GM19438 (cell line): ENCODE results near the gene TIAM1.

Source experiments
- ATAC-seq: cut with Tn5 transposase; IDR thresholded peaks from one replicate; pipeline ENCODE4 v1.9.1; 2021; ENCODE audit warnings: low read depth; ENCODE audit not compliant: unreplicated experiment

The TIAM1 gene

DNA sequence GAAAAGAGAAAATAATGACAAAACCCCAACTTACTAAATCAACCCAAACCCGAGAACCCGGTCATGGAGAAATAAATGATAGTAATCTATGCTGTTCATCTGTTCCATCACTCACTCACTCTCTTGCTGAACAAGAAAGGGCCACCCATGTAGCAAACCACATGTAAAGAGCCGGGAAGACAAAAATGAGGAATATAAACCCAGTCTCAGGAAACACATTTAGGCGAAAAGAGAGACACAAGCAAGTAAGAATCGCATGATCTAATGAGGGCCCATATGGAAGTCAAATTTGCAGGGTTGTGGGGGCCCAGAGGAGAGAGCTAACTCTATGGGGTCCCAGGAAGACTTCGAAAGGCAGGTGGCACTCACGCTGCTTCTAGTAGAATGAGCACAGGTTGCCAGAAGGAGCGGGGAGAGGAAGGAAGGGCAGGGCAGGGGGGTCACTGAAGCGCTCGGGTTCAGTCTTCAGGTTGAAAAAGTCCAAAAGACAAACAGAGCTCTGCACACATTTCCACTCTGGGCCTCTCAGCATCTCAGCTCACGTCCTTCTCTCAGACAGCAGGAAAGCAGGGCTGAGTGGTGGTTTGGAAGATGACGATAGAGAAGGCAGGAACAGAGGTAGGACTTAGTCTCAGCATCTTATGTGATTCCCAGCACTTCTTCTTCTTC is 162.8 kb downstream of the TIAM1 start:
- ATAC-seq = no peak

DNA sequence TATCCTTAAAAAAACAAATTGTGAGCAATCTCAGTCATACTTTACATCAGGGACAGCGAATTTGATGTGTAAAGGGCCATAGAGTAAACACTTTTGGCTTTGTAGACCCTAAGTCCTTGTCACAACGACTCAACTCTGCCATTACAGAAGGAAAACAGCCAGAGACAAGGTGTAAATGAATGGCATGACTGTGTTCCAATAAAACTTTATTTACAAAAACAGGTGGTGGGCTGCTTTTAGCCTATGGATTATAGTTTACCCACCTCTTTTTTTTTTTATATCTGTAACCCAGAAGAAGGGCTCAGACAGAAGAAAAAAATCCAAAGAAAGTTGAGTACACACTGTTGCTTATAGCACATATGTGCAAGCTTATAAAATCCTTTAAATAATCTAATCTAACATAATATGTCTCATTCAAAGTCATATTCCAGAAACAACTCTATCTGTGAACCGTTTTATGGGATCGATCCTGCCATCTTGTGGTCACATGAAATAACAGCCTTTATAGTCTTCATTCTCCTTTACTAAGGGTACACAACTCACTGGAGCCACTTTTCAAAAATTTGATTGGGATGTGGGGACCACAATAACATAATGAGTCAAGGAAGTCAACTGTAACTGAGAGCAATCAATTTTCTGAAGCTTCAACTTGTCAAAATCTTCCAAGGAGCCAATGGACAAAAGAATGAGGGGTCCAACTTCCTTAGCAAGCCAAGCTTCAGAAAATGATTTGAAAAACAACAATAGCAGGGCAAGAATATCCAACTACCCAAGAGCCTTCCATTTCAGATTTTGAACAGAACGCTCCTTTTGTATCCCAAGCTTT is 163.6 kb downstream of the TIAM1 start:
- ATAC-seq = no peak

DNA sequence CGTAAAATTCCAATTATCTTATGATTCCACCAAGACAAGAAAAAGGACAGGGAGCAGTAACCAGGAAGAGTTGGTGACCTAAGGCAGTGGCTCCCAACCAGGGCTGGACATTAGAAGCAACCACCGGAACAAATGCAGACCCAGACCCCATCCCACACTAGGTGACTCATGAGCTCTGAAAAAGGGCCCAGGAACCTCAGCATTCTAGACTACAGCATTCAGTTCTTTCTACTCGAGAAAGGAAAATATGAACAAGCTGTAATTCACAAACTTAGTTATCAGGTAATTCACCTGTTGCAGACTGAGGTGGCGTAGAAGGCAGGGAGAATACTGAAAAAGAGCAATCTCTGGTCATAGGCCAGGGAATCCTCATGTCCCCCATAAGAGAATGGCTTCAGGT is 167.3 kb downstream of the TIAM1 start:
- ATAC-seq = no peak

DNA sequence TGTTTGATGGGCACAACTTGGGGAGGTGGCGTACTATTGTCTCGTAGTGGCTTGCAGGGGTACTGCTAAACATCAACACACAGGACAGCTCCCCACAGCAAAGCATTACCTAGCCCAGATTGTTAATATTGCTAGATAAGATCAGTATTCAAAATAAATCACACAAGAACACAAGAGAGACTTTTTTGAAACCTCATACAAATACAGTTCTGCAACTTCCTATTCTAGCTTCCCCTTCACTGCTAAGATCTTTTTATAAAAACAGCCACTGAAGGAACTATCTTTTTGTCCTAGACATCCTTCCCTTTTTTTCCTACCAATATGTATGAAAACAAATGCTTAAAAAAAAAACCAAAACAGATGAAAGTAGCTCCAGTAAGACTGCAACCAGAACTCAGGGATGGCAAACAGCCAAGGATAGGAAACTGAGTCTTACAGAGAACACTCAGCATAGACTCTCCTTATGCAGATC is 167.9 kb downstream of the TIAM1 start:
- no peak for ATAC-seq

DNA sequence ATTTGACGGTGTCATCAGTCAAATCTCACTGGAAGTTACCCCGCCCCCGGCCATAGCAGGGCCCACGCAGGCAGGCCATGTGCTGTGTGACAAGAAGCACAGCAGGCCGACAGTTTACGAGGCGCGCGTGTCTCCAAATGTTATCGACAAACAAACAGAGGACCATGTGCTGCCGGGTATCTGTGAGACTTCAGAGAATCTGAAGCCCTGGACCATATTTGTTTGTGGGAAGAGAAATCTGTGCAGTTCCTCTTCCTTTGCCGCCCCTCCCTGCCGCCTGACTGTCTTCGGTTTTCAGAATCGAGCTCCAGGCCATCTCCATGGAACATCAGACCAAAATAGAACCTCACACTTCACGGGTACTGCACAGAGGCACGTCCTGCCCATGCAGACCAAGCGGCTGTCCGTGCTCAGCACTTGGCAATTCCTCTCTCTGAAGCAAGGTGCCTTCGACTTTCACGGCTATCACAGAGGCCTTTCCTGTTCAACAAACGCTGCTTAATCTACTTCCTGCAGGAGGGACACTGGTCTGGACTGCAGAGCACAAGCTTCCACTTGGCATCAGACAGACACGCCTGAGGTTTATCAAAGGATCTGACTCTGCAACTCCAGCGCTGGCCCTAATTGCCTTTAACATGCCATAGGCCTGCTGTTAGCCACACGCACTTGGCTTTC is 170.0 kb downstream of the TIAM1 start:
- ATAC-seq = no peak

DNA sequence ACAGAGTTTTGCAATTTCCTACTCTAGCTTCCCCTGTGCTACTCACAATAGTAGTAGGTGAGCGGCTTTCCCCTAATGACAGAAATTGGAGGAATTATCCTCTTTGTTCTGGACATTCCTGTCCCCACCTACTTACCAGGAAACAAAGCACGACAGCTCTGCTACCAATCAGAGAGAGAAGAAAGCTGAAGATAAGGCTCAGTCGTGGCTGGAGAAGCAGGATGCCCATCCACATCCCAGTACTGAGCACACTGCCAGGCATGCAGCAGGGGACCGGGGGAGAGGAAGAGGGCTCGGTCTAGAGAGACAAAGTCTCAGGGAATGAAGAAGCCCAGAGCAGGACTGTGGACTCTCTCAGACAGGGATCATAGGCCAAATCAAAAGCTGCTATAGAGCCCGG is 171.7 kb downstream of the TIAM1 start:
- ATAC-seq = no peak

DNA sequence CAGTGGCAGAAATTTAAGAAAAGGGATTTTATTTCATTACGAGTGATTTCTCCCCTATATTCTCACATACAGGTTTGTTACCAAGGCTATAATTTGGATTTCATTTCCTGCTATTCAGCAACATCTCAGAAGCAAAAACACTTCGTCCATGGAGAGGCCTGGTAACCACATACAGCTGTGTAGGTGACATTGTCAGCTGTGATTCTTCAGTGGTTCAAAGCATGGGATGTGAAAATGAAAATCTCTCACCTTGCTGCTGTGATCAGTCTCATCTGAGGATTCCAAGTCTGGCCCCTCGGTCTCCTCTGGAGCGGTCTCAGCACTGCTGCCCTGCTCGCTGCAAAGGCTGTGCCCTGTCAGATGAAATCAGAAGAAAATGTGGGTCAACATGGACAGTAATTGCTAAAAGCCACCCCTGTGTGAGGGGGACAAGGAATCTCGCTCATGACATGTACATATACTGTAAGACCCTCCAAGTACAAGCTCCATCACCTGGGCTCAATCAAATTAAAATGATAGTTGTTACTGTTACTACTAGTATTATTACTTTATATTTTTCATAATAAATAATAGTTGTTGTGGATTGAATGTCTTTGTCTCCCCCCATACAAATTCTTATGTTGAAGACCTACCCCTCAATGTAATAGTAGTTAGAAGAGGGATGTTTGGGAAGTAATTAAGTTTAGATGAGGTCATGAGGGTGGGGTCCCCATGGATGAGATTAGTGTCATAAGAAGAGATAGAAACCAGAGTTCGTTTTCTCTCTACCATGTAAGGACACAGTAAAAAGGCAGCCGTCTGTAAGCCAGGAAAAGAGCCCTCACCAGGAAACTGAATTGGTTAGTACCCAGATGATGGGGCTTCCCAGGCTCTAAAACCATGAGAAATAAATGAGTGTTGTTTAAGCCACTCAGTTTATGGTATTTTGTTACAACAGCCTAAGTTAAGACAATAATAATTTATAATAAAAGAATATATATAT is 179.1 kb downstream of the TIAM1 start:
- ATAC-seq = no peak

DNA sequence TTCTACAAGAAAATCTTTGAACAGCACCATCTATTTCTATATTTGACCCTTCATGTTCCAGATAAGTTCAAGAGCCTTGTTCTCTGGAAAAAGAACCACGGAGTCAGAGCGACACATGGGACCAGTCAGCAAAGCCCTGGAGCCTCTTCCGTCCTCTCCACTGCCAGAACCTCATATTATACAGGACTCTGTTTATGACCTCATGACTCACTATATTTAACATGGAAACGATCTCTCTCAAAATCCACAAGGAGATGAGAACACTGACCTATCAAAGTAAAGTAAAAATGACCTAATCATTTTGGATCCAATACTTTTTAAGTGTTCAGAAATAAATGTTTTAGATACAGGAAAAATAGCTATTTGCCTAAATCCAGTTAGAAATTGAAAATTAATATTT is 181.2 kb downstream of the TIAM1 start:
- no peak for ATAC-seq

DNA sequence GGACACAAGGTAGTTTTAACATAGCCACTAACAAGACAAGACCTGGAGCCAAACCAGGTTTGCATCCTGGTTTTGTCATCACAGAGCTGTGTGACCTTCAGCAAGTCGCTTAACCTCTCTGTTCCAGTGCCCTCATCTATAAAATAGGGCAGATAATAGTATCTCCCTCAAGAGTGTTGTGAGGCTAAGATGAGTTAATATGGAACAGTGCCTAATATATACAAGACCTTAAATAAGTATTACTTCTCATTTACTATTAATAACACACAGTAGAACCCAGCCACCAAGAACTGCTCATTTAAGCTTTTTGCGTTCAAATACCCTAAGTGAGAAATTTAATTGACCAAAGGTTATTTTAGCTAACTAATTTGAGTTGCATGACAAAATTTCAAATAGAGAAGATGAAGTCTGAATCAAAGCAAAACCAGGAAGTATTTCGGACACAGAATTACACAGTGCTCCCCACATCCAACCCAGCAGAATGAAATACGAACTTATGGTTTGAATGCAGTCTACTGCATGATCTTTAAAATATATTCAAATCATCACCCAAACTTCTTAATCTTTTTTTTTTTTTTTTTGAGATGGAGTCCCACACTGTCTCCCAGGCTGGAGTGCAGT is 181.9 kb downstream of the TIAM1 start:
- ATAC-seq = no peak

DNA sequence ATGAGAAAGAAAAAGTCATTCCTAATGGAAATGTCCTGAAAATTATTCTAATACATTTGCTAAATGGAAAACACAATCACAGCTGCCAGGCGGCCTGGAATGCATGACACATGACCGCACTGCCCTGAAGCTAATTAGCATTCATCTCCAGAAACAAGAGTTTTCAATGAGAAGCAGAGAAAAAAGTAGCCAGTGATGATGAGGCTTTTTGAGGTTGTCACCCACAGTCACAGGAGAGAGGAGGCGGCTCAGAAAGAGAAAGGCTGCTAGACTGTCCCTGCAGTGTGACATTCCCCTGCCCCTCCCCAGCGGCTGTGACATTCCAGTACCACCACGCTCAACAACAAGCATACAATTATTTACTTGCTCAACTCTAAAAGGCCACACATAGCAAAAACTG is 182.9 kb downstream of the TIAM1 start:
- ATAC-seq = no peak

DNA sequence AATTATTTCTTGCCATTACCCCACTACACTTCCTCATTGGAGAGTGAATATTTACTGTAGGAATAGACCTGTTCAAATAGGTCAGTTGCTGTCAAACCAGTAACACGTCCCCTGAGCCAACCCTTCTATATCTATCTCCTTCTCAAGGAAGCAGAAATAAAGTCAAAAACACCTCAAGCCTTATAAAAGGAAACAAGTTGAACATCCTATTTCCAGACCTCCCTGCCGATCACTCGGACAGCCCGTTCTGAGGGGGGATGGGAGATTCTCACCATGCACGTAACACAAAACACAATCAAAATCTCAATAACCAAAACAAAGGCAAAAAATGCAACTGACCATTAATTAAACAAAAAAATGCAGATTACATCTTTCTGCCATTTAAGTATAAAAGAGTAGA is 184.3 kb downstream of the TIAM1 start:
- no peak for ATAC-seq

DNA sequence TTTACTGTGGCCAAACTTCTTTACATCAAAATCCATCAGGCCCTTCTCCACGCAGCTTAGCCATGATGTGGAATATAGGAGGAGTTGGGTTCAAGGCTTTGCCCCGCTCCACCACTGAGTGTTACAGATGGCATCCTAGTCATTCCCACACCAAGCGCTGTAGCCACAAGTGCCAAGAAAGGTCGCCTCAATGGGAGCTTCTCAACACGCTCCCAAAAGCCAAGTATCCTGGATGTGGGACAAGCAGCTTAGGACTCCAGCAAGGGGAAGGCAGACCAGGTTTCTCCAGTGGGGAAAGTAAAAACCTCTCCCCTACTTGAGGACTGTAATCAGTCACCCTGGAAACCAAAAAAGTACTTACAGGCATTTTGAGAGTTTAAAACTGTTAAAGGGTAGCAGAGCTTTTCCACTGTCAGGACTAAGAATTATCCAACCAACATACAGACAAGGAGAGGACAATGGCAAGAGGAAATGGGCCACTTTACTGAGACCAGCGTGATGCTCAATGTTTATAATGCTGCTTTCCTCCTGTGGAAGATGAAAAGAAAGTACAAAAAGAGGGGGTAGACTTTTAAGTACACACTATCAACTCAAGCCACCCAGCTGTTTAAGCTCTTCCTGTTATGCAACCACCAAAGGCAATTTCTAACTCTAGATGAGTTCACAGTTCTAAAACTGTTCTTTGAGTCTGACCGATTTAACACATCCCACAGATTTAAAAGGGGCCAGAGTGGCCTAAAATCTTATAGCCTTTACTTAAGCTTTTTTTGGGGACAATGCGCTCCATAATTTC is 185.1 kb downstream of the TIAM1 start:
- ATAC-seq = no peak

DNA sequence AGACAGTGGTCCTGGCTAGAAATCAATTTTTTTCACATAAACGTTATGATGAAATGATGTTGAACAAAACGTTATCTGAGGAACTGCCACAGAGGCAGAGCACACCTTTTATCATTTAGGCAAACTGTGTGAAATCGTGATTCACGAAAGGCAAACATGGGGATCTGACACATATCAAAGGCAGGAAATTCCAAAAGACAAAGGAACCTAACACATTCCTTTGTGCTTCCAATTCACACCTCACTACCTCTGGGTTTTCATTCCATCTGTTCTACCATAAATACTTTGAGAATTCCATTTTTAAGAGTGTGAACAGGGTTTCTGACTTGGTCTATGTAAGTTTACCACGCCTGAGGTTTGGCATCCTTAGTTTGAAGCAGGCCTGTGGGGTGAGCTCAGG is 186.3 kb downstream of the TIAM1 start:
- no peak for ATAC-seq

DNA sequence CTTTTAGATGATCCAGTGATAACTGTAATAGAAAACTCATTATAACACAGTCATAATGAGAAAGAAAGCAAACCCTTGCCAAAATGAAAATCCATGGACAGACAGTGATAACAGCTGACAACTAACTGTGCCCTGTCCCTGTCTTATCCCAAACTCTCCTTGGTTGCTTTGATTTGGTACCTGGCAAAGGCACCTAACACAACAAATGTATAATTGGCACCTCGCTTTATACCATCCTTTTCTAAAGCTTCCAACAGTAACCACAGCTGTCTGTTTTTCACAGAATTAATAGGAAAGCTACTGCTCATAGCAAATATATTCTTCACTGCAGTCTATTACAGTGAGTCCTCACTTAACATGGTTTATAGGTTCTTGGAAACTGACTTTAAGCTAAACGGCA is 187.4 kb downstream of the TIAM1 start:
- ATAC-seq = no peak

DNA sequence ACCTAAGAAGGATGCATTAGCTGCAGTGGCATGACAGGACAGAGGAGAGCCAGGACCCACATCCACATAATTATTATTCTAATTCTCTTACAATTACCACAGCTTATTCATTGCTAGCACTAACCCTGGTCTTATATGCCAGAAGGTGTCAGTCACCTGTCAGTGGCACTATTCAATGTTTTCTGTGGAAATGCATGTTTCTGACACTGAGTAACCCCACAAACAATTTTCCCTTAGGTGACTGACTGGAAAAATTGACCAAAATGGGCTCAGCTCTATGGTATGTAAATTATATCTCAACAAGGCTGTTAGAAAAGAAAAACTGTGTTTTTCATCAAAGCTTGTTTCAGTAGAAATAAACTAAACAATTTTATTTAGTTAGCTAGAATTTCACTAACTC is 187.9 kb downstream of the TIAM1 start:
- no peak for ATAC-seq

DNA sequence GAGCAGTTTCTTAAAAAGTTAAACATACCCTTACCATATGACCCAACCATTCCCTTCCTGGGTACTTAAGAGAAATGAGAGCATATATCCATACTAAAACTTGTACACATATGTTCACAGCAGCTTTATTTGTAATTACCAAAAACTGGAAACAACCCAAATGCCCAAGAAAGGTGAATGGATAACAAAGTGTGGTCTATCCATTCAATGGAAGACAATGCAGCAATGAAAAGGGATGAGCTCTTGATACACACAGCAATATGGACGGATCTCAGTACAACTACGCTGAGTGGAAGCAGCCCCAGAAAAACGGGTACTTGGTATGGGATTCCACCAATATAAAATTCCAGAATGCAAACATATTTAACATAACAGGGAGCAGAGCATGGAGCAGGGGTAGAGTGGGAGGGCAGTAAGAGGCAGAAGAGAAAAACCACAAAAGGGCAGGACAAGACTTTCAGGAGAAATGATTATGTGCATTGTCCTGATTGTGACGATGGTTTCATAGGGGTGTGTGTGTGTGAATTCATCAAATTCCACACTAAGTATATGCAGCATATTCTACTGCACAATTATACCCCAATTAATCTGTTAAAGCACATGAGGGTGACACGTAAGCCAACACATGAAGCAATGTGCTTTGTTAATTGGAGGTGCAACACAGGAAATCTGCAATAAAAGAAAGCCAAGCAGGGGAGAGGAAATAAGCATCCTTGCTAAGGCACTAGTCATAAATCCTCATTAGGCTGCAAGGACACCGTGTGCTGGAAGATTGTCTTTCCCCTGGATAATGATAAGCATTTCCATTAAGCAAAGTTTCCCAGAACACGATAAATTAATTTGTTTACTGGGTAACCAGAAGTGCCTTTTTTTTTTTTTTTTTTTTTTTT is 192.7 kb downstream of the TIAM1 start:
- no peak for ATAC-seq

DNA sequence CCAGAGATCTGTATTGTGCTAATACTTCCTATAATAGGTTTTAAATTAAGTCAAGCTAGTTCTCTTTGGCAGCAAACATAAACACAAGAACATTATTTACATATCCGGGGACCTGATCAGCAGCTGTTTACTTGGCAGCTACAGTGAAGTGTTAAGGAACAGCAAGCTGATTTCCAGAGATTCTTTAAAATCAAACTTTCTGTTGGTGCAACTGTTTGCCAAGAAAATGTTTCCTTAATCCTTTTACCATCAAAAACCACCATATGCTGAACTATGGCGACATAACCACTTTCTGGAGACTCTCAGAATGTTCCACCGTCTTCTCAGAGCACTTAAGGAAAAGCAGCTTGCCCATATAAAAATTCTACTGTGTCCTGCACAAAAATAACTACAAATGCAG is 198.8 kb downstream of the TIAM1 start:
- ATAC-seq = no peak

DNA sequence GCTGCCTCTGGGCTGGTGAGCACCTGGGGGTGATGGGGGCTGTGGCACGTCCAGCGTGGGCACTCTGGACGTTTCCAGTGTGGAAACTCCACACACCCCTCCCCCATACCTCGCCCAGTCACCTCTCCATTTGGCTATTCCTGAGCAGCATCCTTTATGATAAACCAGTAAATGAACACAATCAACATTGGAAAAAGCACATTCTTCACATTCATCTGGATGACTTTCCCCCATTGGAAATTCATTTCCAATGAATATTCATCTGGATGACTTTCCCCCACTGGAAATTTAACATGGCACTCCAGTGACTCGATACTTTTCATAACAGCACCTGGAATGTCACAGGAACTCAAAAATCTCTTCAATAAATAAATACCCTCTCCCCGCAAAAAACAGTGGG is 201.0 kb downstream of the TIAM1 start:
- no peak for ATAC-seq
